GM18870 (cell line): ENCODE data around the gene MOGAT1.
"Not testable (repeated sequence)": the region's sequence is repeated elsewhere in the genome, so short reads cannot be mapped to it uniquely, and the experiment has no call there.

Source experiments
- ATAC-seq: cut with Tn5 transposase; IDR thresholded peaks from one replicate; pipeline ENCODE4 v1.9.1; 2021; ENCODE audit warnings: moderate library complexity; ENCODE audit not compliant: unreplicated experiment

Gene MOGAT1

DNA sequence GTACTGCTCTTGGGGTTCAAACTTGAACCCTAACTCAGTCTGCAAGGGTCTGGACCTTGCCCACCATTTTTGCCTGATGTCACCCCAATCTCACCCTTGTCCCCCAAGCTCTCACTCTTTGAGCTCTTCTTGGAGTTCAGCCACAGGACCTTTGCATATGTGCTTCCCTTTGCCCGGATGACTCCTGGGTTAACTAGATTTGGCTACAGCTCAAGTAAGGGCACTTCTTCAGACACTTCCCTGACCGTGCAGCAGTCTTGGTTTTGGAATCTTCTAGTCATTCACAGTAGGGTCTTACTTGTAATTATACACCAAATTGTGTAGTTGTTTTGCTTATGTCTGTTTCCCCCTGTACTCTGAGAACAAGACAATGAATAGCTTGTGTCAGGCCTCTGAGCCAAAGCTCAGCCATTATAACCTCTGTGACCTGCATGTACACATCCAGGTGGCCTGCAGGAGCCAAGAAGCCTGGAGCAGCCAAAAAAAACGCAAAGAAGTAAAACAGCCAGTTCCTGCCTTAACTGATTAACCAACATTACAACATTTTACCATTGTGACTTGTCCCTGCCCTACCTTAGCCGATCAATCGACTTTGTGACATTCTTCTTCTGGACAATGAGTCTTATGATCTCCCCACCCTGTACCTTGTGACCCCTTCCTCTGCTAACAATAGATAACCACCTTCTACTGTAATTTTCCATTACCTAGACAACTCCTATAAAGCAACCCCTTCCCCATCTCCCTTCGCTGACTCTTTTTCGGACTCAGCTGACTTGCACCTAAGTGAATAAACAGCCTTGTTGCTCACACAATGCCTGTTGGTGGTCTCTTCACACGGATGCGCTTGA is 1.0 kb upstream of the MOGAT1 start:
- no peak for ATAC-seq

GRCh38 chr2:222672068-222672401 is 577 bp downstream of the MOGAT1 start:
- no peak for ATAC-seq

DNA sequence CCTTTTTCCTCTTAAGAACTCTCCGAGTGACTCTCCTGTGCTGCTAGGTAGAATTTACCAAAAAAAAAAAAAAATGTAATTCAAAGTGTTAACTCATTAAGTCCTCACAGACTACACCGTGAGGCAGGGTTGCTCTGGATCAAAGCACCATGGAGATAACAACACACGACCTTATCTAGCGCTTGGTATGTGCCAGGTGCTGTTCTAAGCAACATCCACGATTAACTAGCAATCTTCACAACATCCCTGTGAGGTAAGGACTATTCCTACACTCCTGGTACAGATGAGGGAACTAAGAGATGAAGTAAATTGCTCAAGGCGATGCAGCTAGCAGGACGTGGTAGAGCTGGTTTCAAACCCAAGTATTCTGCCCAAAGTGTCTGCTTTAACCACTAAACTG is 1.8 kb downstream of the MOGAT1 start:
- no peak for ATAC-seq

DNA sequence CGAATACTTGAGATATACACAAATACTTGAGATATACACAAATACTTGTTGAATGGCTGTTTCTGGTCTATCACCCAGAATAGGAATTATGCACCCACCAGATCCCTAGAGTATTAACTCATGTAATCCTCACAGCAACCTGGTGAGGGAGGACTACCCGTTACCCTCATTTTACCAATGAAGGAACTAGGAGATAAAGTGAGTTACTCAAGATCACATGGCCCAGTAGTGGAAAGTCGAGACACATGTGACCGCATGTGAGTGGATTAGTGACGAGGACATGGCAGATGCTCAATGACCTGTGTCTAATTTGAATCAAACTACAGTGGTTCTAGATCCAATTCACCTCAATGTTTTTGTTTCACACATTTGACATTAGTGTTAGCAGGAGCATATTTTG is 2.4 kb downstream of the MOGAT1 start:
- ATAC-seq: no peak

DNA sequence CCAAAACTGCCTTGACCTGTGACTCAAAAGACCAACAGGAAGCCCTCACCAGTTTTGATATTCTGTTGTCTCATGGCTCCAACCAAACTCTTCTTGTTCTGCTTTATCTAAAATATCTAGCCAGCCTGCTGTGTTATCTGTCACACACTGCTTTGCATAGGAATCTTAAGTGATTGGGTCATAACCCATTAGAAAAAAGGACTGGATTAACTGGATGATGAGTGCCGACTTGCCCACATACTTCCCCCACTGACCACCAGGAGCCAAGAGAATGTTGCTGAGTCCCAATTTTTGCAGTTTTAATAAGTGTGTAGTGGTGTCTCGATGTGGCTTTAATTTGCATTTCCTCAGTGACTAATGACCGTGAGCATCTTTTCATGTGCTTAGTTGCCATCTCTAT is 6.5 kb downstream of the MOGAT1 start:
- ATAC-seq: no peak

- no peak for ATAC-seq
These were observed 12.3 kb downstream of the MOGAT1 start for GRCh38 chr2:222683805-222684204.

DNA sequence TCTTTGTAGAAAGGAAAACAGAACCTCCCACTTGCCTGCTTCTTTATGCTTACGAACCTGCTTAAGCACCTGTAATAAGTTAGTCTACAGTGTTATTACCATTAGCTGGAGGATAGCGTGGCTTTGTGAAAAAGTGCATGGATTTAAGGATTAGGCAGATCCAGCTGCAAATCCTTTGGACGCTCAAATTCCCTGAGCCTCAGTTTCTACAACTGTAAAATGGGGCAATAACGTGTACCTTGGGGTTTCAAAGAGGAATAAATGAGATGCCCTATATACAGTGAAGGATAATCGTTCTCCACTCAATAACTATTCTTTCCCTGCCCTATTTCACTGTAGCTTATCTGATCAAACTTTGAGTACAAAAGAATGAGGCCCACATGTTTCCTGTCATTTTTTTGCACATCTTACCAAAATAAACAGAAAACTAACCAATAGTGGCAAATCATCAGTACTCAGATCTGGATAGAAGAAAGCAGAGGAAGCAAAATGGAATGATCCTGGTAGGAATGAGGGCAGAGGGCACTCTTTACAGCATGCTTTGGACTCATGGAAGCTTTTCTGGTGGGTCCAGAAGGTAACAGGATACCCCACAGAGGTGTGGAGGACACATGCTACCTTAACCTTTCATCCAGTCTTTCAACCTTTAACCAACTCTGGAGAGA is 14.8 kb downstream of the MOGAT1 start:
- no peak for ATAC-seq

DNA sequence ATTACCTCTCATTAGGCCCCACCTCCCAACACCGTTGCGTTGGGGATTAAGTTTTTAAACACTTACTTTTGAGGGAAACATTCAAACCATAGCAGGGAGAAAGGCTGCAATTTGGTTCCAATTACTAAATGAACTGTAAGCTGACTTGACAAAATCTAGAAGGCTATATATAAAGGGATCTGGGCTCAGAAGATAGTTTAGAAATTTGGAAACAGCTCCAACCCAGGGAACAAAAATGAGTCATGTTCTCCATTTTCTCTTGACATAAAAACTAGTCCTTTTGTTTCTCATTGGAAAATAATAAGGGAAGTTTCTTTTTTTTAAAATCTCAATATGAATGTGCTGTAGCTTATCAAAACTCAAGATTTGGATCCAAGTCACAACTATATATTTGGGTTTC is 17.5 kb downstream of the MOGAT1 start:
- ATAC-seq: no peak

GRCh38 chr2:222689322-222689721 is 17.9 kb downstream of the MOGAT1 start:
- no peak for ATAC-seq

- ATAC-seq: peak; percentile 91
These were observed 19.2 kb downstream of the MOGAT1 start for GRCh38 chr2:222690564-222691200.

- not testable (repeated sequence) for ATAC-seq
These were observed 22.0 kb downstream of the MOGAT1 start for GRCh38 chr2:222693413-222693812.

DNA sequence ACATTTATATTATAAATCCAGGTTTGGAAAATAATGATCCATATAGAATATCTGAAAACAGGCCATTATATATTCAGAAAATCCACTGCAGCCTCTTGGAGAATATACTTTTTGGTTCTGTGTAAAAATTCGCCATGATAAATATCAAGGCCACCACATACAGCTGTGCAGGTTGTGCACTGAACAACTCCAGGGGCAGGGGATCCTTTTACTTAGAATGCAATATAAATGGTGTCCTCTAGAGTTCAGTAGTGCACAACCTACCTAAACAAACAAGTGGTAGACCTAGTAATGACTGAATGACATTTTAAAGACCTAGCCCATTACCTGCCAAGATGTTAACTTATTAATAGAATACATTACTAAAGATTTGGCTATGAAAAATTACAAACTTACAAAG is 22.4 kb downstream of the MOGAT1 start:
- peak; percentile 48 for ATAC-seq

- ATAC-seq: no peak
These were observed 26.8 kb downstream of the MOGAT1 start for GRCh38 chr2:222698276-222698675.

- no peak for ATAC-seq
These were observed 29.8 kb downstream of the MOGAT1 start for GRCh38 chr2:222701233-222701632.

- no peak for ATAC-seq
These were observed 30.3 kb downstream of the MOGAT1 start for GRCh38 chr2:222701721-222702131.

GRCh38 chr2:222703091-222703490 is 31.6 kb downstream of the MOGAT1 start:
- no peak for ATAC-seq

DNA sequence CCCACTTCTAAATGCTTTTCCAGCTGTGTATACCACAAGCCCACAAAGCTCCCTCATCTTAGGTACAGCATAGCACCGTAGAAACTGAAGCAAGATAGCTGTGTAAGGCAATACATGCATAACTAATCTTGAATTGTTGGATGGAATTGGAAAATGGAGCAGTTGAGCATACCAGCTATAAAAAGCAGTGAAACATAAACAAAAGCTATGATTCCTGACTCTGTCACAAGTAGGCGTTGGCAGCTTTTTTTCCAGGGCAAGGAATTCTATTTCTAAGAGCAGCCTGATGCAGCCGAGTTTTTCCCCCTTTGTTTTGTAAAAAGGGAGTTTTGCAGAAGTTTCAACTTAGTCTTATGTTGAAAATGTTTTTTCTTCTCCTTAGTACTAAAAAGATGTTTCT is 32.4 kb downstream of the MOGAT1 start:
- no peak for ATAC-seq

DNA sequence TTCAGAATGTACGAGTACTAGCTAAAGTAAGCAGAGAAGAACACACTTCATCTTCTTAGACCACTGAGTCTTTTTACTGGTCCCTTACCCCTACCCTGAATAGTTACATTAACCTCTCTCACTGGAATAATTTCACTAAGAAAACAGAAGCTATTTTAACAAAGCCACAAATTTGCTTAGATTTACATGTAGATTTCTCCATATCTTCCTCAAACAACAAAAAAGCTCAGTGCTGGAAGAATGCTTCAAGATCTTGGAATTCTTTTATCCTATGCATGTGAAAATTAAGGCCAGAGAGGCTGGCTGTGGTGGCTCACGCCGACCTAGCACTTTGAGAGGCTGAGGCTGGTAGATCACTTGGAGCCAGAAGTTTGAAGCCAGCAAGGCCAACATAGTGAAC is 35.2 kb downstream of the MOGAT1 start:
- no peak for ATAC-seq

DNA sequence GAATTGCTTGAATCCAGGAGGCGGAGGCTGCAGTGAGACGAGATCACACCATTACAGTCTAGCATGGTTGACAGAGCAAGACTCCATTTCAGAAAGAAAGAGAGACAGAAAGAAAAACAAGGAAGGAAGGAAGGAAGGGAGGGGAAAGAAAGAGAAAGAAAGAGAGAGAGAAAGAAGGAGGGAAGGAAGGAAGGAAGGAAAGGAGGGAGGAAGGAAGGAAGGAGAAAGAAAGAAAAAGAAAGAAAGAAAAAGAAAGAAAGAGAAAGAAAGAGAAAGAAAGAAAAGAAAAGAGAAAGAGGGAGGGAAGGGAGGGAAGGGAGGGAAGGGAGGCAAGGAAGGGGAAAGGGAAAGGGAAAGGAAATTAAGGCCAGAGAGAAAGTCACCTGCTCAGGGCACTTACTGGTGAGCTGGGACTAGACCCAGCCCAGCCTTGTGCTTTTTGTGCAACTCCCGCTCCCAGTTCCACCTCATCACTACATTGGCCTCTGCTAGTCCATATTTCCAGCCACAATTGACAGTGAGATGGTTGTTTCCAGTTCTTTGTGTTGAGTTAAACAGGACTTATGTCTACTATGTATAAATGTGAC is 35.7 kb downstream of the MOGAT1 start:
- ATAC-seq: peak; percentile 12

GRCh38 chr2:222707689-222708273 is 36.3 kb downstream of the MOGAT1 start:
- peak; percentile 53 for ATAC-seq

- no peak for ATAC-seq
These were observed 36.8 kb downstream of the MOGAT1 start for GRCh38 chr2:222708274-222708710.
